ENCODE measurements around the gene CERS6.

The CERS6 gene

GRCh38 chr2:168611896-168612650 lies 156.0 kb downstream of the CERS6 start:
- ChIA-PET CTCF (interaction anchor here (0.6 to 1.2 kb wide), 2 partner anchors 9 to 21 kb away, joined by 3 read pairs; no protein-coding TSS in a partner anchor), POLR2A (interaction anchor here (0.6 kb wide), 1 partner anchor 142 kb away, joined by 3 read pairs; no protein-coding TSS in a partner anchor)
- Histone ChIP-seq H3K4me1 (ENCODE audit: control extremely low read depth in 1 of 4, control insufficient read depth in 4 of 4, insufficient read depth in 4 of 4, low read length in 3 of 4) (peaks cover 0 to 2% (median 0%) of the 10 kb centered on the region in 4 experiments), H3K4me3 (ENCODE audit: control insufficient read depth in 1 of 7, extremely low read depth in 1 of 7, insufficient read depth in 4 of 7, low read depth in 2 of 7, low read length in 6 of 7) (no peak overlapping the region), H3K36me3 (ENCODE audit: control insufficient read depth in 4 of 4, insufficient read depth in 4 of 4, low read length in 3 of 4) (peaks cover 0 to 11% (median 7%) of the 10 kb centered on the region in 4 experiments), H3K27me3 (replicated peaks in 2 of 5; ENCODE audit: control insufficient read depth in 4 of 5, insufficient read depth in 5 of 5, low read length in 4 of 5) (no peaks in the 10 kb centered on the region), H3K27ac (ENCODE audit: insufficient read depth in 1 of 2, low read depth in 1 of 2, low read length in 2 of 2, poor library complexity in 1 of 2, severe bottlenecking in 2 of 2) (no peak overlapping the region), H3K9me3 (ENCODE audit: control extremely low read depth in 1 of 5, control insufficient read depth in 4 of 5, insufficient read depth in 2 of 5, low read depth in 1 of 5, low read length in 4 of 5) (peaks cover 0 to 3% (median 0%) of the 10 kb centered on the region in 5 experiments)
- no peak for DNase-seq
- no CpG with 5 or more reads among the region's 4 CpGs for WGBS (ENCODE audit: insufficient coverage)

- ChIA-PET POLR2A (no interaction called here), CTCF (no interaction called here)
- Histone ChIP-seq H3K9me3 (ENCODE audit: control extremely low read depth in 1 of 5, control insufficient read depth in 4 of 5, insufficient read depth in 2 of 5, low read depth in 1 of 5, low read length in 4 of 5) (peaks cover 0 to 3% (median 0%) of the 10 kb centered on the region in 5 experiments), H3K4me1 (ENCODE audit: control extremely low read depth in 1 of 4, control insufficient read depth in 4 of 4, insufficient read depth in 4 of 4, low read length in 3 of 4) (peaks cover 0 to 2% (median 0%) of the 10 kb centered on the region in 4 experiments), H3K27ac (ENCODE audit: insufficient read depth in 1 of 2, low read depth in 1 of 2, low read length in 2 of 2, poor library complexity in 1 of 2, severe bottlenecking in 2 of 2) (no peak overlapping the region), H3K36me3 (ENCODE audit: control insufficient read depth in 4 of 4, insufficient read depth in 4 of 4, low read length in 3 of 4) (peaks cover 0 to 11% (median 7%) of the 10 kb centered on the region in 4 experiments), H3K4me3 (ENCODE audit: control insufficient read depth in 1 of 7, extremely low read depth in 1 of 7, insufficient read depth in 4 of 7, low read depth in 2 of 7, low read length in 6 of 7) (no peak overlapping the region), H3K27me3 (replicated peaks in 2 of 5; ENCODE audit: control insufficient read depth in 4 of 5, insufficient read depth in 5 of 5, low read length in 4 of 5) (no peaks in the 10 kb centered on the region)
- no peak for DNase-seq
- WGBS (ENCODE audit: insufficient coverage): 100% methylated on average over 2 of the region's 2 CpGs
Measured at GRCh38 chr2:168612719-168613118, 156.6 kb downstream of the CERS6 start.

- 100% methylated on average over 2 of the region's 2 CpGs for WGBS (ENCODE audit: insufficient coverage)
- Histone ChIP-seq H3K27ac (ENCODE audit: insufficient read depth in 1 of 2, low read depth in 1 of 2, low read length in 2 of 2, poor library complexity in 1 of 2, severe bottlenecking in 2 of 2) (no peak overlapping the region), H3K9me3 (ENCODE audit: control extremely low read depth in 1 of 5, control insufficient read depth in 4 of 5, insufficient read depth in 2 of 5, low read depth in 1 of 5, low read length in 4 of 5) (peaks cover 0 to 3% (median 0%) of the 10 kb centered on the region in 5 experiments), H3K27me3 (replicated peaks in 2 of 5; ENCODE audit: control insufficient read depth in 4 of 5, insufficient read depth in 5 of 5, low read length in 4 of 5) (no peaks in the 10 kb centered on the region), H3K4me1 (ENCODE audit: control extremely low read depth in 1 of 4, control insufficient read depth in 4 of 4, insufficient read depth in 4 of 4, low read length in 3 of 4) (peaks cover 0 to 2% (median 0%) of the 10 kb centered on the region in 4 experiments), H3K36me3 (ENCODE audit: control insufficient read depth in 4 of 4, insufficient read depth in 4 of 4, low read length in 3 of 4) (peaks cover 0 to 11% (median 7%) of the 10 kb centered on the region in 4 experiments), H3K4me3 (ENCODE audit: control insufficient read depth in 1 of 7, extremely low read depth in 1 of 7, insufficient read depth in 4 of 7, low read depth in 2 of 7, low read length in 6 of 7) (no peak overlapping the region)
- ChIA-PET CTCF (no interaction called here), POLR2A (no interaction called here)
- no peak for DNase-seq
Measured at GRCh38 chr2:168613551-168613950, 157.5 kb downstream of the CERS6 start.

GRCh38 chr2:168614172-168615018 lies 158.3 kb downstream of the CERS6 start:
- POLR2A ChIA-PET: interaction anchor here (0.7 kb wide), 1 partner anchor 10 kb away, joined by 3 read pairs; no protein-coding TSS in a partner anchor

GRCh38 chr2:168620554-168620953 lies 164.5 kb downstream of the CERS6 start:
- H3K4me1 ChIP-seq (ENCODE audit: control extremely low read depth in 1 of 4, control insufficient read depth in 4 of 4, insufficient read depth in 4 of 4, low read length in 3 of 4): peaks cover 1 to 4% (median 3%) of the 10 kb centered on the region in 4 experiments
- ChIA-PET POLR2A (no interaction called here), CTCF (interaction anchor here (0.7 kb wide), 1 partner anchor 15 kb away, joined by 3 read pairs; no protein-coding TSS in a partner anchor)
- no peaks in the 10 kb centered on the region for H3K36me3 ChIP-seq (ENCODE audit: control insufficient read depth in 4 of 4, insufficient read depth in 4 of 4, low read length in 3 of 4)
- no peaks in the 10 kb centered on the region for H3K9me3 ChIP-seq (ENCODE audit: control extremely low read depth in 1 of 5, control insufficient read depth in 4 of 5, insufficient read depth in 2 of 5, low read depth in 1 of 5, low read length in 4 of 5)
- no peaks in the 10 kb centered on the region for H3K27me3 ChIP-seq (replicated peaks in 2 of 5; ENCODE audit: control insufficient read depth in 4 of 5, insufficient read depth in 5 of 5, low read length in 4 of 5)
- H3K27ac ChIP-seq (ENCODE audit: insufficient read depth in 1 of 2, low read depth in 1 of 2, low read length in 2 of 2, poor library complexity in 1 of 2, severe bottlenecking in 2 of 2): no peak overlapping the region
- WGBS (ENCODE audit: insufficient coverage): no CpG with 5 or more reads among the region's 2 CpGs
- no peak for DNase-seq
- H3K4me3 ChIP-seq (ENCODE audit: control insufficient read depth in 1 of 7, extremely low read depth in 1 of 7, insufficient read depth in 4 of 7, low read depth in 2 of 7, low read length in 6 of 7): no peak overlapping the region

More at GRCh38 chr2:168614172-168615018, 158.3 kb downstream of the CERS6 start:
- Histone ChIP-seq H3K36me3 (ENCODE audit: control insufficient read depth in 4 of 4, insufficient read depth in 4 of 4, low read length in 3 of 4) (peaks cover 0 to 11% (median 7%) of the 10 kb centered on the region in 4 experiments), H3K4me1 (ENCODE audit: control extremely low read depth in 1 of 4, control insufficient read depth in 4 of 4, insufficient read depth in 4 of 4, low read length in 3 of 4) (peaks cover 0 to 2% (median 0%) of the 10 kb centered on the region in 4 experiments), H3K9me3 (ENCODE audit: control extremely low read depth in 1 of 5, control insufficient read depth in 4 of 5, insufficient read depth in 2 of 5, low read depth in 1 of 5, low read length in 4 of 5) (peaks cover 0 to 3% (median 0%) of the 10 kb centered on the region in 5 experiments), H3K27ac (ENCODE audit: insufficient read depth in 1 of 2, low read depth in 1 of 2, low read length in 2 of 2, poor library complexity in 1 of 2, severe bottlenecking in 2 of 2) (no peak overlapping the region), H3K27me3 (replicated peaks in 2 of 5; ENCODE audit: control insufficient read depth in 4 of 5, insufficient read depth in 5 of 5, low read length in 4 of 5) (no peaks in the 10 kb centered on the region), H3K4me3 (ENCODE audit: control insufficient read depth in 1 of 7, extremely low read depth in 1 of 7, insufficient read depth in 4 of 7, low read depth in 2 of 7, low read length in 6 of 7) (no peak overlapping the region)
- no peak for DNase-seq
- 100% methylated on average over 2 of the region's 3 CpGs for WGBS (ENCODE audit: insufficient coverage)
- CTCF ChIA-PET: no interaction called here

GRCh38 chr2:168622559-168622958 lies 166.5 kb downstream of the CERS6 start:
- ChIA-PET CTCF (interaction anchor here (0.9 kb wide), 1 partner anchor 11 kb away, joined by 4 read pairs; no protein-coding TSS in a partner anchor), POLR2A (no interaction called here)
- no peaks in the 10 kb centered on the region for H3K27me3 ChIP-seq (replicated peaks in 2 of 5; ENCODE audit: control insufficient read depth in 4 of 5, insufficient read depth in 5 of 5, low read length in 4 of 5)
- no CpG with 5 or more reads among the region's 1 CpG for WGBS (ENCODE audit: insufficient coverage)
- H3K36me3 ChIP-seq (ENCODE audit: control insufficient read depth in 4 of 4, insufficient read depth in 4 of 4, low read length in 3 of 4): no peaks in the 10 kb centered on the region
- H3K9me3 ChIP-seq (ENCODE audit: control extremely low read depth in 1 of 5, control insufficient read depth in 4 of 5, insufficient read depth in 2 of 5, low read depth in 1 of 5, low read length in 4 of 5): no peaks in the 10 kb centered on the region
- no peak for DNase-seq
- H3K4me3 ChIP-seq (ENCODE audit: control insufficient read depth in 1 of 7, extremely low read depth in 1 of 7, insufficient read depth in 4 of 7, low read depth in 2 of 7, low read length in 6 of 7): no peak overlapping the region
- H3K4me1 ChIP-seq (ENCODE audit: control extremely low read depth in 1 of 4, control insufficient read depth in 4 of 4, insufficient read depth in 4 of 4, low read length in 3 of 4): peaks cover 7 to 23% (median 18%) of the 10 kb centered on the region in 4 experiments
- H3K27ac ChIP-seq (ENCODE audit: insufficient read depth in 1 of 2, low read depth in 1 of 2, low read length in 2 of 2, poor library complexity in 1 of 2, severe bottlenecking in 2 of 2): no peak overlapping the region

Data from common myeloid progenitor, CD34-positive (primary cell).